ENCODE data around the gene IFT27. TPM values are rescaled to one million over a fixed set of nuclear protein-coding genes. Genes with fewer than 3 reads are reported as not detected.

IFT27 gene
- total RNA-seq, 1 donor from 2014 or later: 30.2 TPM

GRCh38 chr22:36796552-36797175, 20.7 kb upstream of the IFT27 start:
- TF ChIP-seq, protein P1, sequence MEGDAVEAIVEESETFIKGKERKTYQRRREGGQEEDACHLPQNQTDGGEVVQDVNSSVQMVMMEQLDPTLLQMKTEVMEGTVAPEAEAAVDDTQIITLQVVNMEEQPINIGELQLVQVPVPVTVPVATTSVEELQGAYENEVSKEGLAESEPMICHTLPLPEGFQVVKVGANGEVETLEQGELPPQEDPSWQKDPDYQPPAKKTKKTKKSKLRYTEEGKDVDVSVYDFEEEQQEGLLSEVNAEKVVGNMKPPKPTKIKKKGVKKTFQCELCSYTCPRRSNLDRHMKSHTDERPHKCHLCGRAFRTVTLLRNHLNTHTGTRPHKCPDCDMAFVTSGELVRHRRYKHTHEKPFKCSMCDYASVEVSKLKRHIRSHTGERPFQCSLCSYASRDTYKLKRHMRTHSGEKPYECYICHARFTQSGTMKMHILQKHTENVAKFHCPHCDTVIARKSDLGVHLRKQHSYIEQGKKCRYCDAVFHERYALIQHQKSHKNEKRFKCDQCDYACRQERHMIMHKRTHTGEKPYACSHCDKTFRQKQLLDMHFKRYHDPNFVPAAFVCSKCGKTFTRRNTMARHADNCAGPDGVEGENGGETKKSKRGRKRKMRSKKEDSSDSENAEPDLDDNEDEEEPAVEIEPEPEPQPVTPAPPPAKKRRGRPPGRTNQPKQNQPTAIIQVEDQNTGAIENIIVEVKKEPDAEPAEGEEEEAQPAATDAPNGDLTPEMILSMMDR (IDR thresholded peaks at IDR 0.05): no peak
- Histone ChIP-seq H3K36me3 (no peaks in the 10 kb centered on the region), H3K4me1 (no peaks in the 10 kb centered on the region), H3K27ac (no peak overlapping the region), H3K4me3 (no peak overlapping the region), H3K9me3 (no peaks in the 10 kb centered on the region), H3K27me3 (ENCODE audit: low read depth) (peaks cover 18% of the 10 kb centered on the region)
- DNase-seq: no peak
- intact Hi-C loops (cut with DNase I): no loop called here
- no peak for ATAC-seq

DNA sequence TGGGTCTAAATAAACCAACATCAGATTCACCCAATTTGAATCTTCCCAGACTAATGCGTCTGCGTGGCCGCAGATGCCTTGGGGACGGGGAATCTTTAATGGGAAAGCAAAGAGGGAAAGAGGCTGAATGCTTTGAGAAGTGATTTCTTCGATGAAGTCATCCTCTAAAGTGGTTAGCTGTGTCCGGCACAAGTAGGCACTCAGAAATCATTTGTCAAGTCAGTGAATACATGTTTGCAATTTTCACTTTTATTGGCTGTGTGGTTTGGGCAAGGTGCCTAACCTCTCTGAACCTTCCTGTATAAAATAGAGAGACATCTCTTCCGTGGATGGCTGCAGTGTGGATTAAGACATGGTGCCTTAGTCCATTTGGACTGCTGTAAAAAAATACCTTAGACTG, 19.7 kb upstream of the IFT27 start:
- ATAC-seq (no peak), DNase-seq (no peak)
- Histone ChIP-seq H3K36me3 (no peaks in the 10 kb centered on the region), H3K27me3 (ENCODE audit: low read depth) (peaks cover 20% of the 10 kb centered on the region), H3K4me3 (no peak overlapping the region), H3K9me3 (no peaks in the 10 kb centered on the region), H3K27ac (no peak overlapping the region), H3K4me1 (no peaks in the 10 kb centered on the region)
- TF ChIP-seq, protein P1 (IDR thresholded peaks at IDR 0.05): no peak
- intact Hi-C loops (cut with DNase I): no loop called here

- no peaks in the 10 kb centered on the region for H3K4me1 ChIP-seq
- peaks cover 49% of the 10 kb centered on the region for H3K27me3 ChIP-seq (ENCODE audit: low read depth)
- no peak overlapping the region for H3K4me3 ChIP-seq
- intact Hi-C loops (cut with DNase I): no loop called here
- ATAC-seq: no peak
- H3K36me3 ChIP-seq: no peaks in the 10 kb centered on the region
- no peaks in the 10 kb centered on the region for H3K9me3 ChIP-seq
- H3K27ac ChIP-seq: no peak overlapping the region
- no peak for DNase-seq
- TF ChIP-seq, protein P1 (IDR thresholded peaks at IDR 0.05): no peak
Measured at GRCh38 chr22:36790648-36791047, 14.7 kb upstream of the IFT27 start.

GRCh38 chr22:36787204-36787988, 11.5 kb upstream of the IFT27 start:
- H3K27me3 ChIP-seq (ENCODE audit: low read depth): peaks cover 48% of the 10 kb centered on the region
- DNase-seq (no peak), ATAC-seq (peak in 1 of 2 donors; percentile 30)
- peaks cover under 1% of the 10 kb centered on the region for H3K4me1 ChIP-seq
- H3K36me3 ChIP-seq: no peaks in the 10 kb centered on the region
- TF ChIP-seq, protein P1 (IDR thresholded peaks at IDR 0.05): no peak
- intact Hi-C loops (cut with DNase I): loop anchor here (10.0 kb wide), 1 partner anchor 187 kb away; no protein-coding TSS in a partner anchor
- no peak overlapping the region for H3K27ac ChIP-seq
- H3K9me3 ChIP-seq: no peaks in the 10 kb centered on the region
- no peak overlapping the region for H3K4me3 ChIP-seq

- H3K27me3 ChIP-seq (ENCODE audit: low read depth): peaks cover 23% of the 10 kb centered on the region
- H3K4me1 ChIP-seq: peaks cover 9% of the 10 kb centered on the region
- no peaks in the 10 kb centered on the region for H3K36me3 ChIP-seq
- no peak for ATAC-seq
- H3K4me3 ChIP-seq: no peak overlapping the region
- intact Hi-C loops (cut with DNase I): loop anchor here (10.0 kb wide), 1 partner anchor 191 kb away; no protein-coding TSS in a partner anchor
- H3K9me3 ChIP-seq: no peaks in the 10 kb centered on the region
- no peak for DNase-seq
- H3K27ac ChIP-seq: no peak overlapping the region
- TF ChIP-seq, protein P1 (IDR thresholded peaks at IDR 0.05): no peak
Measured at GRCh38 chr22:36783743-36784142, 7.8 kb upstream of the IFT27 start.
